Measurements from ENCODE around the gene CCNB3. TPM values are rescaled to one million over a fixed set of nuclear protein-coding genes. Genes with fewer than 3 reads are reported as not detected.

The CCNB3 gene
- polyA plus RNA-seq, 1 of the 3 experiments (the other 2 are of a cell fraction) = 1.8 TPM

- no peak overlapping the region for H3K27ac ChIP-seq (ENCODE audit: low read depth in 2 of 2, low read length in 1 of 2)
- DNase-seq = no peak
- no peaks in the 10 kb centered on the region for H3K79me2 ChIP-seq (ENCODE audit: insufficient read depth)
- POLR2A ChIA-PET = no interaction called here
- H4K20me1 ChIP-seq (ENCODE audit: insufficient read depth) = no peaks in the 10 kb centered on the region
- CTCF ChIA-PET = no interaction called here
- H3K36me3 ChIP-seq (replicated peaks in 1 of 2; ENCODE audit: control insufficient read depth in 1 of 2, insufficient read depth in 2 of 2, low read length in 1 of 2) = no peaks in the 10 kb centered on the region
- H3K4me3 ChIP-seq (ENCODE audit: low read depth in 2 of 2, low read length in 1 of 2) = no peak overlapping the region
- H3K9me2 ChIP-seq = no peaks in the 10 kb centered on the region
- H3K9ac ChIP-seq = no peak overlapping the region
- no peaks in the 10 kb centered on the region for H3K4me1 ChIP-seq (ENCODE audit: control insufficient read depth in 1 of 2, insufficient read depth in 2 of 2, low read depth in 1 of 2, low read length in 1 of 2)
- TF ChIP-seq POLR2AphosphoS5 (IDR thresholded peaks at IDR 0.05; ENCODE audit: low read depth, low read length) (no peak), PBX3 (IDR thresholded peaks at IDR 0.05) (no peak), EZH2phosphoT487 (IDR thresholded peaks at IDR 0.05; ENCODE audit: borderline replicate concordance, low read depth) (no peak), RXRA (IDR thresholded peaks at IDR 0.05; ENCODE audit: borderline replicate concordance, low read depth) (no peak), CTCF (IDR thresholded peaks at IDR 0.05) (no peak), USF1 (IDR thresholded peaks at IDR 0.05; ENCODE audit: borderline replicate concordance, low read depth) (no peak), TCF12 (IDR thresholded peaks at IDR 0.05) (no peak), USF2 (IDR thresholded peaks at IDR 0.05; ENCODE audit: borderline replicate concordance, low read depth, low read length) (no peak), TEAD4 (IDR thresholded peaks at IDR 0.05; ENCODE audit: borderline replicate concordance, insufficient read depth) (no peak), FOXM1 (IDR thresholded peaks at IDR 0.05; ENCODE audit: low read depth) (no peak), GABPA (IDR thresholded peaks at IDR 0.05; ENCODE audit: low read depth) (no peak), JUND (IDR thresholded peaks at IDR 0.05) (no peak), EP300 (IDR thresholded peaks at IDR 0.05; ENCODE audit: borderline replicate concordance in 1 of 2, low read depth in 1 of 2, low read length in 1 of 2) (no peak), GATA2 (CRISPR knock-in tag; IDR thresholded peaks at IDR 0.05) (no peak), FOXJ3 (CRISPR knock-in tag; IDR thresholded peaks at IDR 0.05) (no peak), FOSL2 (IDR thresholded peaks at IDR 0.05; ENCODE audit: borderline replicate concordance, low read depth) (no peak), RAD21 (IDR thresholded peaks at IDR 0.05; ENCODE audit: low read length) (no peak), MXI1 (IDR thresholded peaks at IDR 0.05; ENCODE audit: low read depth, low read length) (no peak)
- H3F3A ChIP-seq (replicated peaks; ENCODE audit: insufficient read depth) = no peaks in the 10 kb centered on the region
- H2AFZ ChIP-seq (ENCODE audit: low read depth) = no peak overlapping the region
- H3K9me3 ChIP-seq = no peaks in the 10 kb centered on the region
- no peaks in the 10 kb centered on the region; the same call in 1 of the 2 replicates for H3K27me3 ChIP-seq (ENCODE audit: insufficient read depth)
- WGBS (ENCODE audit: low lambda C conversion rate) = 4% methylated on average over 4 of the region's 4 CpGs
- H3K4me2 ChIP-seq = no peak overlapping the region
Observed at GRCh38 chrX:50157545-50158135, 46.9 kb upstream of the CCNB3 start.

Measured in SK-N-SH (cell line).